ENCODE results near the gene NUMBL.

- TF ChIP-seq CTCF (IDR thresholded peaks at IDR 0.05; ENCODE audit: insufficient read depth, low read length) (no peak), GABPA (IDR thresholded peaks at IDR 0.05; ENCODE audit: low read depth) (no peak), SPI1 (IDR thresholded peaks at IDR 0.05; ENCODE audit: borderline replicate concordance, low read depth) (no peak), REST (IDR thresholded peaks at IDR 0.05; ENCODE audit: insufficient replicate concordance, low read depth) (no peak)
These were observed 13.3 kb downstream of the NUMBL start for GRCh38 chr19:40677156-40677555.
